IMR-90 (cell line): ENCODE measurements around the gene NT5C1B.

ENCODE experiments used
- BHLHE40 ChIP-seq: fragments of 150-350 bp; IDR thresholded peaks from 2 replicates; pipeline ENCODE4 v1.6.1; 2016; ENCODE audit warnings: mild to moderate bottlenecking, low read depth, low read length
- CEBPB ChIP-seq: IDR thresholded peaks from 2 replicates; pipeline ENCODE4 v1.6.1; 2012; ENCODE audit warnings: low read depth, low read length, improper control_type of control experiment
- CHD1 ChIP-seq: IDR thresholded peaks from 2 replicates; pipeline ENCODE4 v1.6.1; 2012; ENCODE audit warnings: low read depth, low read length, improper control_type of control experiment
- CTCF ChIP-seq: conservative IDR thresholded peaks from 2 replicates; pipeline ENCODE4 v1.5.1; 2012; ENCODE audit warnings: mild to moderate bottlenecking, low read depth, low read length, improper control_type of control experiment
- POLR2A ChIP-seq: IDR thresholded peaks from 2 replicates; pipeline ENCODE4 v1.6.1; 2012; ENCODE audit warnings: mild to moderate bottlenecking, low read depth, low read length
- RAD21 ChIP-seq: IDR thresholded peaks from 2 replicates; pipeline ENCODE4 v1.6.1; 2012; ENCODE audit warnings: low read length, improper control_type of control experiment

- TF ChIP-seq POLR2A (no peak), CHD1 (no peak), CTCF (no peak), RAD21 (no peak), CEBPB (no peak), BHLHE40 (no peak)
Measured at GRCh38 chr2:18566145-18566769, 23.1 kb downstream of the NT5C1B start.
